Neural cell (in vitro differentiated cells): ENCODE data around the gene CHST8.
A peak's percentile ranks its signal among the peaks of the same experiment; 100 is the strongest.

Experiments
- EP300 ChIP-seq: fragments of 450-650 bp; conservative IDR thresholded peaks from 2 replicates; pipeline ENCODE4 v1.6.1; 2014; ENCODE audit warnings: antibody characterized with exemption, mild to moderate bottlenecking, moderate library complexity; ENCODE audit not compliant: poor library complexity, severe bottlenecking
- EZH2 ChIP-seq: fragments of 200-600, 300-800 bp; shearing (Covaris generic), sonication (generic); IDR thresholded peaks from 2 replicates; pipeline ENCODE4 v1.6.1; 2014; ENCODE audit warnings: antibody characterized with exemption, low read length, borderline replicate concordance, mild to moderate bottlenecking; ENCODE audit not compliant: insufficient read depth, poor library complexity, severe bottlenecking
- MXI1 ChIP-seq: fragments of 450-650 bp; conservative IDR thresholded peaks from 2 replicates; pipeline ENCODE4 v1.6.1; 2014; ENCODE audit warnings: antibody characterized with exemption, mild to moderate bottlenecking; ENCODE audit not compliant: poor library complexity, severe bottlenecking
- POLR2AphosphoS5 ChIP-seq: IDR thresholded peaks from 2 replicates; pipeline ENCODE4 v1.6.1; 2012
- RAD21 ChIP-seq: fragments of 450-650 bp; conservative IDR thresholded peaks from 2 replicates; pipeline ENCODE4 v1.6.1; 2014; ENCODE audit warnings: antibody characterized with exemption, mild to moderate bottlenecking, moderate library complexity
- TF ChIP-seq, protein P1 (sequence below): fragments of 450-650 bp; IDR thresholded peaks from 2 replicates; pipeline ENCODE4 v1.5.1; 2014; ENCODE audit warnings: antibody characterized with exemption, mild to moderate bottlenecking, moderate library complexity; ENCODE audit not compliant: poor library complexity, severe bottlenecking
- TF ChIP-seq, protein P2 (sequence below): IDR thresholded peaks from 2 replicates; pipeline ENCODE4 v1.6.1; 2012; ENCODE audit warnings: borderline replicate concordance

DNA sequence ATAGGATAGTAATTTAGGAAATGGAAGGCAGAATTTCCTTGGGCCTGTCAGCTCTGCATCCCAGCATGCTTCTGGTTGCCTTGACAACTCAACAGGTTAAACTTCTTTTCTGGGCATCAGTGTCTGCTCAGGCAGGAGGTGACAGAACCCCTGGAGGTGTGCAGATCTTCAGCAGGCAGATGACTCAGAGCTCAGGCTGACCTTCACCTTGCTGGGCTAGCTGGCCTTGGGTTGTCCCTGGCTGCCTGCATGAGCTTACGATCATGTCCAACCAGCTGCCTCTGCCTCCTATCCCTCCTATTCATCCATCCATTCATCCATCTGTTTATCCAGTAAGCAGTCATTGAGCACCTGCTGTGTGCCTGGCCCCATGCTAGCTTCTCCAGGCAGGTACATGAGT, 93.7 kb downstream of the CHST8 start:
- TF ChIP-seq, protein P1, sequence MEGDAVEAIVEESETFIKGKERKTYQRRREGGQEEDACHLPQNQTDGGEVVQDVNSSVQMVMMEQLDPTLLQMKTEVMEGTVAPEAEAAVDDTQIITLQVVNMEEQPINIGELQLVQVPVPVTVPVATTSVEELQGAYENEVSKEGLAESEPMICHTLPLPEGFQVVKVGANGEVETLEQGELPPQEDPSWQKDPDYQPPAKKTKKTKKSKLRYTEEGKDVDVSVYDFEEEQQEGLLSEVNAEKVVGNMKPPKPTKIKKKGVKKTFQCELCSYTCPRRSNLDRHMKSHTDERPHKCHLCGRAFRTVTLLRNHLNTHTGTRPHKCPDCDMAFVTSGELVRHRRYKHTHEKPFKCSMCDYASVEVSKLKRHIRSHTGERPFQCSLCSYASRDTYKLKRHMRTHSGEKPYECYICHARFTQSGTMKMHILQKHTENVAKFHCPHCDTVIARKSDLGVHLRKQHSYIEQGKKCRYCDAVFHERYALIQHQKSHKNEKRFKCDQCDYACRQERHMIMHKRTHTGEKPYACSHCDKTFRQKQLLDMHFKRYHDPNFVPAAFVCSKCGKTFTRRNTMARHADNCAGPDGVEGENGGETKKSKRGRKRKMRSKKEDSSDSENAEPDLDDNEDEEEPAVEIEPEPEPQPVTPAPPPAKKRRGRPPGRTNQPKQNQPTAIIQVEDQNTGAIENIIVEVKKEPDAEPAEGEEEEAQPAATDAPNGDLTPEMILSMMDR = no peak
- TF ChIP-seq POLR2AphosphoS5 (no peak), RAD21 (no peak), MXI1 (no peak), EZH2 (no peak), EP300 (peak; percentile 36)
- TF ChIP-seq, protein P2, sequence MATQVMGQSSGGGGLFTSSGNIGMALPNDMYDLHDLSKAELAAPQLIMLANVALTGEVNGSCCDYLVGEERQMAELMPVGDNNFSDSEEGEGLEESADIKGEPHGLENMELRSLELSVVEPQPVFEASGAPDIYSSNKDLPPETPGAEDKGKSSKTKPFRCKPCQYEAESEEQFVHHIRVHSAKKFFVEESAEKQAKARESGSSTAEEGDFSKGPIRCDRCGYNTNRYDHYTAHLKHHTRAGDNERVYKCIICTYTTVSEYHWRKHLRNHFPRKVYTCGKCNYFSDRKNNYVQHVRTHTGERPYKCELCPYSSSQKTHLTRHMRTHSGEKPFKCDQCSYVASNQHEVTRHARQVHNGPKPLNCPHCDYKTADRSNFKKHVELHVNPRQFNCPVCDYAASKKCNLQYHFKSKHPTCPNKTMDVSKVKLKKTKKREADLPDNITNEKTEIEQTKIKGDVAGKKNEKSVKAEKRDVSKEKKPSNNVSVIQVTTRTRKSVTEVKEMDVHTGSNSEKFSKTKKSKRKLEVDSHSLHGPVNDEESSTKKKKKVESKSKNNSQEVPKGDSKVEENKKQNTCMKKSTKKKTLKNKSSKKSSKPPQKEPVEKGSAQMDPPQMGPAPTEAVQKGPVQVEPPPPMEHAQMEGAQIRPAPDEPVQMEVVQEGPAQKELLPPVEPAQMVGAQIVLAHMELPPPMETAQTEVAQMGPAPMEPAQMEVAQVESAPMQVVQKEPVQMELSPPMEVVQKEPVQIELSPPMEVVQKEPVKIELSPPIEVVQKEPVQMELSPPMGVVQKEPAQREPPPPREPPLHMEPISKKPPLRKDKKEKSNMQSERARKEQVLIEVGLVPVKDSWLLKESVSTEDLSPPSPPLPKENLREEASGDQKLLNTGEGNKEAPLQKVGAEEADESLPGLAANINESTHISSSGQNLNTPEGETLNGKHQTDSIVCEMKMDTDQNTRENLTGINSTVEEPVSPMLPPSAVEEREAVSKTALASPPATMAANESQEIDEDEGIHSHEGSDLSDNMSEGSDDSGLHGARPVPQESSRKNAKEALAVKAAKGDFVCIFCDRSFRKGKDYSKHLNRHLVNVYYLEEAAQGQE = no peak
